ENCODE data around the gene MSL3B.
"Not testable (repeated sequence)": the region's sequence is repeated elsewhere in the genome, so short reads cannot be mapped to it uniquely, and the experiment has no call there.

- not testable (repeated sequence) for TF ChIP-seq SP1 (IDR thresholded peaks at IDR 0.05); BHLHE40 (IDR thresholded peaks at IDR 0.05; ENCODE audit: borderline replicate concordance); PKNOX1 (IDR thresholded peaks at IDR 0.05); ELF4 (IDR thresholded peaks at IDR 0.05); L3MBTL2 (conservative IDR thresholded peaks at IDR 0.05); TARDBP (IDR thresholded peaks at IDR 0.05); SUZ12 (IDR thresholded peaks at IDR 0.05); ARNT (IDR thresholded peaks at IDR 0.05); ZNF384 (IDR thresholded peaks at IDR 0.05); FOXK2 (IDR thresholded peaks at IDR 0.05); NFRKB (IDR thresholded peaks at IDR 0.05); CTBP1 (IDR thresholded peaks at IDR 0.05; ENCODE audit: borderline replicate concordance)
Measured at GRCh38 chr2:233872125-233872524, 3.9 kb upstream of the MSL3B start.
